ENCODE data around the gene MCAT.
"Not testable (repeated sequence)": the region's sequence is repeated elsewhere in the genome, so short reads cannot be mapped to it uniquely, and the experiment has no call there.

The MCAT gene

DNA sequence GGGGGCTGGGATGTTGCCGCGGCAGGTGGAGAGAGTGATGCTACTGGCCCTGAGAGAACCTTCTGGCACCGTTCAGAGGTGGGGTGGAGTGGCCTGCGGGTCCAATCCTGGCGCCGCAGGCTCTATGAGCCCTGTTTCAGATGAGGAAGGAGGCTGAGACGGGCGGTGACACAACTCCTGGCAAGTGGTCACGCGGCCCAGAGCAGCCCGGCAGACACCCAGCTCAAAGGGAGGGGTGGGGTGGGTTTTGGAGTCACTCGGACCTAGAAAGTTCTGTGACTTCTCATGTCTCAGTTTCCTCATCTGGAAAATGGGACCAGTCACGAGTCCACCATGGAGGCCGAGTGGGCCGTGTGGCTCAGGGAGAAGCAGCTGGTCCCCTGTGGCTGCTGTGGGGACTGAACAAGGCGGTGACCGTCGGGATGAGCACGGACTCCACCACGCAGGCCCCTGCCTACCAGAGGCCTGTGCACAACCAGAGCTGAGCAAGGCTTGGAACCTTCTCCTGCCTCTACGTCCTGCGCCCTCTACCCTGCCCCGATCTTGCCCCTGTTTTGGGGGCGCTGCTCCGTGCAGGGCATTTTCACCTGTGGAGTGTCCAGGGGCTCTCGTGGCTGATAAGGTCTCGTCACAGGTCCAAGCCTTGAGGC is 11.8 kb upstream of the MCAT start:
- no peak for DNase-seq (ENCODE audit: low read depth in 2 of 2, low spot score in 1 of 2)

GRCh38 chr22:43153899-43154298 is 10.7 kb upstream of the MCAT start:
- DNase-seq (ENCODE audit: low read depth in 2 of 2, low spot score in 1 of 2), result no peak

DNA sequence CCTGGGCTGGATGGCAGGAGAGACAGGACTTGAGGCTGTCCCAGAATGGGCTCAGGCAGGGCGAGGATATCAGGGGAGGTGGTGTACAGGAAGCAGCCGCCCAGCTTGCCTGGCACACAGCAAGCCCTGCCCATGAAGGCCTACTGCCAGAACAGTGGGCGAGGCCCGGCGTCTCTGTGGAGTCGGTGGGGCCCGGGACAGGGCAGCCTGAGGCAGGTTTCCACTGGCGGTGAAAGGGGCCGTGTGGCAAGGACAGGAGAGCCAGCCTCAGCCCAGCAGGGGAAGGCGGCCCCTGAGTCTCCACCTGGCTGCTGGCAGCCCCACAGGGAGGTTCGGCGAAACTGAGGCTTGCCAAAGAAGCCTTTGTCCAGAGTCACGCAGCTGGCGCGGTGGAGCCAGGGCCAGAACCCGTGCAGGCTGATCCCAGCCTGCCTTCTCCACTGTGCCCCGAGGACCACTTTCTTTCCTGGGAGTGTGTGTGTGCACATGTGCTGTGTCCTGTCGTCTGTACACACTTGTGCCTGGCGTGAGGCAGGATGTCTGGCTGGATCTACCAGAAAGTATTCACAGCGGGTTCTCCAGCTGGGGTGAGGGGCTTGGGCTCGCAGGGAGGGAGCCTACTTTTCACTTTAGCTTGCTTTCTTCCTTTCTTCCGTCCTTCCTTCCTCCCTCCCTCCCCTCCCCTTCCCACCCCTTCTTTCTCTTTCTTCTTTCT is 9.3 kb upstream of the MCAT start:
- DNase-seq (ENCODE audit: low read depth in 2 of 2, low spot score in 1 of 2), result peak; percentile 14 to 26

DNA sequence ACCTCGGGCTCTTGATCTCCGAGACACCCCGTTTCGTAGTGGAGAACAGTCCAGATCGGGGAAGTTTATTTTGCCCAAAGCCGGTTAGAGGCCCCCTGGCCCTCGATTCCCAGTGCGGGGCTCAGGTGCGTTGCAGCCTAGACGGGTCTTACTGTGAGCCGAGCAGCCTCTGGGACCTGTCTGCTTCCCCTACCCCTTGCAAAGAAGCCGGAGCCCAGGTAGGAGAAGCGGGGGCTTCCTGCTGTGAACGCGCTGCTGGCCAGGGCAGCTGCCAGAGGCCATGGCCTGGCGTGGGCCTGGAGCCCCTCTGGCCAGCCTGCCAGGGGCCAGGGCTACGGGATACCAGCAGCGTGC is 8.8 kb upstream of the MCAT start:
- no peak for DNase-seq (ENCODE audit: low read depth in 2 of 2, low spot score in 1 of 2)

DNA sequence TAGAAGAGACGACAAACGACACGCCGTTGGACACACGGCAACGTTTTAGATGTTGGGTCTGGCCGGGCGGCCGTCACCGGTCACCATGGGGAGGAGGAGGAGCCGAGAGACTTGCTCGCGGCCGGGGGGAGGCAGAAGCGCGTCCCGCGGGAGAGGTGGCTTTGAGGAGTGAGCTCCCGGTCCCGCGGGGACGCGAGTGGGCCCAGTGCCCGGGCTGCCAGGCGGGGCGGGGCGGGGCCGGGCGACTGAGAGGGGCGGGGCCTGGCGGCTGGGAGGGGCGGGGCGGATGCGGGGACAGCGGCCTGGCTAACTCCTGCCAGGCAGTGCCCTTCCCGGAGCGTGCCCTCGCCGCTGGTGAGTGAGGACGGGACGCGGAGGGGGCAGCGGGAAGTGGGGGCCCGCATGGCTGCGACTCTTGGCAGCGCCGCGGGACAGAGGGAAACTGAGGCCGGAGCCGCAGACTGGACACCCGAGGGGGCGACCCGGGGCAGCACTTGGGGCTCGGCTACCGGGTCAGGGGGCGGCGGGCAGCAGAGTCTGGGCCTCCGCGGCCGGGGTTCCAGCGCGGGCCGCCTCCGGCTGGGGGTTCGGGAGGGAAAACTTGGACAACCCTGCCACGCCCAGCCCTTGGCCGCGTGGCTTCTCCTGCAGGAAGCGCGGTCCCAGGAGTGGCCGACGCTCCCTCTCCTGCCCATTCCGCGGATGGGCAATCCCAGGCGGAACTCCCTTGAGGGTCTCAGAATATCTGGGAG is 8.2 kb upstream of the MCAT start, which contains the start of gene TSPO:
Gene TSPO, plus strand, starts transcription at position 309 of the 752 bp plus-strand sequence. CDS start 7,680 bp downstream, outside the sequence.
- DNase-seq (ENCODE audit: low read depth in 2 of 2, low spot score in 1 of 2), result peak in 1 of 2 donors; percentile 26

GRCh38 chr22:43150731-43151206 is 7.6 kb upstream of the MCAT start:
- DNase-seq (ENCODE audit: low read depth in 2 of 2, low spot score in 1 of 2), result no peak

DNA sequence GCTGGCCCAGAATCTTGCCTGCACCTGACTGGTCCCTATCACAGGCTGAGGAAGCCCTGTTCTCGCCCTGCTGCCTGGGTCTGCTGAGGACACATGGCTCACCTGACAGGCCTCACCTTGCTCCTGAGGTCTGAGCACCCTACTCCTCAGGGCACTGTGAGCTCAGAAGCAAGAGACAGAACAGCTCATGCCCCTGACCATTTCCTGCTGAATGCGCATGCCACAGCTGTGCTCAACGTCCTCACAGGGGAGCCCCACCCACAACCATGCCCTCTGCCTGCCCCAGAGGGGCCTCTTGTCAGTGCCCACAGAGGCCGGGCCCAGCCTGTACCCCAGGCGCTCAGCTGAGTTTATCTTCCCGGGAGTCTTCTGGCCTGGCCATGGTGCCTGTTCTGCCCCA is 5.4 kb upstream of the MCAT start:
- DNase-seq (ENCODE audit: low read depth in 2 of 2, low spot score in 1 of 2), result no peak

GRCh38 chr22:43147821-43148220 is 4.6 kb upstream of the MCAT start:
- no peak for DNase-seq (ENCODE audit: low read depth in 2 of 2, low spot score in 1 of 2)

- not testable (repeated sequence) for DNase-seq (ENCODE audit: low read depth in 2 of 2, low spot score in 1 of 2)
Measured at GRCh38 chr22:43146332-43146731, 3.1 kb upstream of the MCAT start.

- not testable (repeated sequence) for DNase-seq (ENCODE audit: low read depth in 2 of 2, low spot score in 1 of 2)
Measured at GRCh38 chr22:43145371-43145770, 2.2 kb upstream of the MCAT start.

- no peak for DNase-seq (ENCODE audit: low read depth in 2 of 2, low spot score in 1 of 2)
Measured at GRCh38 chr22:43144949-43145348, 1.8 kb upstream of the MCAT start.

DNA sequence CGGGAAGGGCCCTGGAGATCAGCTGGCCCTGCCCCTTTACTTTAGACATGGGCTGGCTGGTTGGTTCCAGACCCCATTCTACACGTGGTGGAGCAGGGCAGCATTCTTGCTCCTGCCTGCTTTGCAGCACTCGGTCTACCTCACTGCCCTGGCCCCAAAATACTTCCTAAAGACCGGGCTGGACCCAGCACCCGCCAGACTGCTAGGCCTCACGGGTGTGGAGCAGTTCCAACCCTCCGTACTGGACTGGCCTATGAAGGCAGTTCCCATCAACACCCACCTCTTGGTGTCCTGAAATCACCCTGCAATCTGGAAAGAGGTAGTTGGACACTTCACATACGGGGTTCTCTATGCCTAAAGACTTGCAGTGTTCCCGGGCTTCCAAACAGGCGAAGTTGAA is 6.4 kb downstream of the MCAT start:
- no peak for DNase-seq (ENCODE audit: low read depth in 2 of 2, low spot score in 1 of 2)

GRCh38 chr22:43136255-43136654 is 6.9 kb downstream of the MCAT start:
- DNase-seq (ENCODE audit: low read depth in 2 of 2, low spot score in 1 of 2), result peak in 1 of 2 donors; percentile 25

DNA sequence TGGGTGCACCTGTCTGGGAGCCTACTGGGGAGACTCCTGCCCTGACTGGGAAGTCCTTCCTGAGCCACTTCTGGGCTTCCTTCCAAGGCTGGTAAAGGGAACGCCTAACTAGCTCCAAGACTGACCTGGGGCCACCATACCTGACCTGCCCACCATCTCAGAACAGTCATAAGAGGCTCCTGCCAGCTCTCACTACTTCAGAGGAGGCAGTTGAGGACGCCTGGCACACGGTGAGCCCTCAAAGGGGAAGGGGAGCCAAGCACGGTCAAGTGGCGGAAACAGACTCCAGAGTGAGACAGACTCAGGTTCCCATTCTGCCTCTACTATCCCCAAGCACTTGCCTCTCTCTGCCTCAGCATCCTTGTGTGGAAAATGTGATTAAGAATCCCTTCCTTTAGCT is 7.6 kb downstream of the MCAT start:
- no peak for DNase-seq (ENCODE audit: low read depth in 2 of 2, low spot score in 1 of 2)

GRCh38 chr22:43134553-43134952 is 8.6 kb downstream of the MCAT start:
- DNase-seq (ENCODE audit: low read depth in 2 of 2, low spot score in 1 of 2), result no peak

DNA sequence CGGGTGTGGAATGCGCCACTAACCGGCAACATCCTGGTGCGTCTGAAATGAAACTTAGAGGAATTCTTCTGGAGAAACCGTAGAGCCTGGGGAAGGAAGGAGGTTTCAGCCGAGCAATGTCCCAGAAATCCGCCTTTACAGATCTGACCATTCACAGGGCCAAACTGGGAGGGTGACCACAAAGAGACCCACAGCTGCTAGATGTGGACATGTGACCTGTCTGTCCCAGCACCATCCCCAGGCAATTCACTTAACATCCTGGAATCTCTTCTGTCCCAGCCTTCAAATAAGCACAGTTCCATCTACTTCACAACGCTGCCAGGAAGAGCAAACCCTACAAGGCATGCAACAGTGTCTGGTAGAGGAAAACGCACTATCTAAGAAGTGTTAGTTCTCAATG is 9.8 kb downstream of the MCAT start:
- no peak for DNase-seq (ENCODE audit: low read depth in 2 of 2, low spot score in 1 of 2)

- DNase-seq (ENCODE audit: low read depth in 2 of 2, low spot score in 1 of 2), result no peak
Measured at GRCh38 chr22:43131773-43132501, 11.3 kb downstream of the MCAT start.

- DNase-seq (ENCODE audit: low read depth in 2 of 2, low spot score in 1 of 2), result no peak
Measured at GRCh38 chr22:43129426-43130425, 13.5 kb downstream of the MCAT start.

- DNase-seq (ENCODE audit: low read depth in 2 of 2, low spot score in 1 of 2), result no peak
Measured at GRCh38 chr22:43128928-43129424, 14.2 kb downstream of the MCAT start.

- DNase-seq (ENCODE audit: low read depth in 2 of 2, low spot score in 1 of 2), result no peak
Measured at GRCh38 chr22:43128116-43128515, 15.1 kb downstream of the MCAT start.

Data from stimulated activated CD8-positive, alpha-beta memory T cell treated with anti-CD3 and anti-CD28 coated beads, Interleukin-4, amount 100 ng/mL, for 1 hour (primary cell).